Loucy (cell line): ENCODE results near the gene OR13G1.

Source experiments
- CTCF ChIP-seq: fragments of 200-600 bp; sonication (generic); conservative IDR thresholded peaks from 2 replicates; pipeline ENCODE4 v1.5.1; 2014; ENCODE audit warnings: mild to moderate bottlenecking, antibody characterized with exemption, low read length
- EZH2phosphoT487 ChIP-seq: fragments of 200-600 bp; IDR thresholded peaks from 2 replicates; pipeline ENCODE4 v1.6.1; 2018; ENCODE audit warnings: antibody characterized with exemption, mild to moderate bottlenecking, moderate library complexity, borderline replicate concordance

DNA sequence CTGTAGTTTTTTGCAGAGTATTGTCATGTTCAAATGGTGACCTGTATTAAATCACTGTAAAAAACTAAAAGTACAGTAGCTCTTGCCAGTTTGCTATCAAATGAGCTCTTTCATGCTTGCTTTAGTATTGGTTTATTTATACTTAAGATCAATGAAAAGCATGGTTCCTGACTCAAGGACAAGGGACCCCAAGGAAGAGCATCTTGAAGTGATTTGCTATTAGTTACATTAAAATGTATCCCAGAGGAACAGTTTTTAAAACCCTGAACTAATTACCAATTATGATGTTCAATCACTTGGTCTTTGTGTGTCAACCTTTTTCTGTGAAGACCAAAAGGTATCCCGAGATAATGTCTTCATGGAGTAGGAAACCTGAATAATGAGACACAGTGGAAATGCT is at the start of gene OR13G1:
- TF ChIP-seq CTCF, result no peak
- no peak for TF ChIP-seq EZH2phosphoT487
